Loucy (cell line): ENCODE results near the gene TMEM270.
A peak's percentile ranks its signal among the peaks of the same experiment; 100 is the strongest.

Source experiments
- H2AFZ ChIP-seq: fragments of 200-600 bp; sonication (generic); 2 replicates; pipeline ENCODE4 v1.6.0; 2016; ENCODE audit warnings: antibody characterized with exemption, mild to moderate bottlenecking, low read length, moderate library complexity
- H3F3A ChIP-seq: fragments of 200-600 bp; 2 replicates; pipeline ENCODE4 v1.6.0; 2016; ENCODE audit warnings: antibody characterized with exemption, low read depth, mild to moderate bottlenecking
- H3K27me3 ChIP-seq: fragments of 200-600 bp; sonication (generic); 2 replicates; pipeline ENCODE4 v1.6.1; 2014; ENCODE audit warnings: low read length, mild to moderate bottlenecking; ENCODE audit not compliant: insufficient read depth, poor library complexity, severe bottlenecking
- H3K36me3 ChIP-seq: fragments of 200-600 bp; sonication (generic); 2 replicates; pipeline ENCODE4 v1.6.1; 2016; ENCODE audit warnings: low read length; ENCODE audit not compliant: insufficient read depth
- H3K4me1 ChIP-seq: fragments of 200-600 bp; sonication (generic); 2 replicates; pipeline ENCODE4 v1.5.1; 2014; ENCODE audit warnings: low read length, mild to moderate bottlenecking; ENCODE audit not compliant: insufficient read depth, poor library complexity, severe bottlenecking
- H3K4me2 ChIP-seq: fragments of 200-600 bp; sonication (generic); 2 replicates; pipeline ENCODE4 v1.6.0; 2014; ENCODE audit warnings: antibody characterized with exemption, low read length, low read depth, mild to moderate bottlenecking; ENCODE audit not compliant: poor library complexity, severe bottlenecking
- H3K4me3 ChIP-seq: fragments of 200-600 bp; sonication (generic); 2 replicates; pipeline ENCODE4 v1.5.1; 2014; ENCODE audit warnings: low read length, mild to moderate bottlenecking, mixed read lengths; ENCODE audit not compliant: poor library complexity, severe bottlenecking
- H3K79me2 ChIP-seq: fragments of 200-600 bp; sonication (generic); 2 replicates; pipeline ENCODE4 v1.6.1; 2014; ENCODE audit warnings: low read length; ENCODE audit not compliant: insufficient read depth
- H3K9ac ChIP-seq: fragments of 200-600 bp; sonication (generic); 2 replicates; pipeline ENCODE4 v1.6.0; 2014; ENCODE audit warnings: mild to moderate bottlenecking, low read depth, low read length, moderate library complexity; ENCODE audit not compliant: poor library complexity, severe bottlenecking
- H3K9me2 ChIP-seq: fragments of 200-600 bp; sonication (generic); replicated peaks from 2 replicates; pipeline ENCODE4 v1.6.1; 2016; ENCODE audit warnings: low read depth, low read length, mixed read lengths
- H3K9me3 ChIP-seq: fragments of 200-600 bp; sonication (generic); 2 replicates; pipeline ENCODE4 v1.6.1; 2014; ENCODE audit warnings: mild to moderate bottlenecking, antibody characterized with exemption, low read length, low read depth; ENCODE audit not compliant: insufficient read depth
- H4K20me1 ChIP-seq: fragments of 200-600 bp; sonication (generic); 2 replicates; pipeline ENCODE4 v1.6.0; 2014; ENCODE audit warnings: antibody characterized with exemption, low read length, mild to moderate bottlenecking; ENCODE audit not compliant: insufficient read depth, poor library complexity, severe bottlenecking
- EZH2phosphoT487 ChIP-seq: fragments of 200-600 bp; IDR thresholded peaks from 2 replicates; pipeline ENCODE4 v1.6.1; 2018; ENCODE audit warnings: antibody characterized with exemption, mild to moderate bottlenecking, moderate library complexity, borderline replicate concordance
- TF ChIP-seq, protein P1 (sequence below): fragments of 200-600 bp; sonication (generic); conservative IDR thresholded peaks from 2 replicates; pipeline ENCODE4 v1.5.1; 2014; ENCODE audit warnings: mild to moderate bottlenecking, antibody characterized with exemption, low read length

The TMEM270 gene

DNA sequence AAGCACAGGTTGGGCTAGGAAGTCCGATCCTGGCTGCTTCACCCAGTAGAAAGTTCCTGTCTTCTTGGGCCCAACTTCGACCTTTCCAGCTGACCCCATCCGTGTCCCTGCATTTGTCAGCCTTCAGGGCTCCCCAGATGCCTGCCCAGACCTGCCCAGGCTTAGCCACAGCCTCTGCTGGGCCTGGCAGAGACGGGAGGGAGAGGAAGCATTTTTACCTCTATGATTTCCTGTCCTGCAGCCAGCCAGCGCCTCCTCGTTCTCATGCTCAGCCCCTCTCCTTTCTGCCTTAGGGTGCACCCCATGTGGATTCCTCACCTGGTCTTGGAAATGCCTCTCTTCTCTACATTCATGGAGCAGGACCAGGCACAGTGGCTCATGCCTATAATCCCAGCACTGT is 22.3 kb upstream of the TMEM270 start:
- H3K27me3 ChIP-seq, result no peaks in the 10 kb centered on the region
- H3K9me2 ChIP-seq, result no peaks in the 10 kb centered on the region
- TF ChIP-seq EZH2phosphoT487, result no peak
- H3K4me2 ChIP-seq, result peak overlapping the region; percentile 37
- peaks cover 17% of the 10 kb centered on the region for H3K4me1 ChIP-seq
- no peaks in the 10 kb centered on the region for H3K79me2 ChIP-seq
- H2AFZ ChIP-seq, result no peak overlapping the region
- peak overlapping the region; percentile 60 for H3K9ac ChIP-seq
- H3K4me3 ChIP-seq, result no peak overlapping the region
- H4K20me1 ChIP-seq, result no peaks in the 10 kb centered on the region
- no peaks in the 10 kb centered on the region for H3F3A ChIP-seq
- H3K9me3 ChIP-seq, result no peaks in the 10 kb centered on the region
- no peaks in the 10 kb centered on the region for H3K36me3 ChIP-seq

GRCh38 chr7:73839290-73839689 is 21.7 kb upstream of the TMEM270 start:
- Histone ChIP-seq H3K9me3 (no peaks in the 10 kb centered on the region), H3F3A (no peaks in the 10 kb centered on the region), H3K36me3 (no peaks in the 10 kb centered on the region), H3K9me2 (no peaks in the 10 kb centered on the region), H3K4me3 (no peak overlapping the region), H2AFZ (no peak overlapping the region), H3K9ac (no peak overlapping the region), H4K20me1 (no peaks in the 10 kb centered on the region), H3K27me3 (no peaks in the 10 kb centered on the region), H3K4me1 (peaks cover 17% of the 10 kb centered on the region), H3K79me2 (no peaks in the 10 kb centered on the region), H3K4me2 (no peak overlapping the region)
- TF ChIP-seq, protein P1, sequence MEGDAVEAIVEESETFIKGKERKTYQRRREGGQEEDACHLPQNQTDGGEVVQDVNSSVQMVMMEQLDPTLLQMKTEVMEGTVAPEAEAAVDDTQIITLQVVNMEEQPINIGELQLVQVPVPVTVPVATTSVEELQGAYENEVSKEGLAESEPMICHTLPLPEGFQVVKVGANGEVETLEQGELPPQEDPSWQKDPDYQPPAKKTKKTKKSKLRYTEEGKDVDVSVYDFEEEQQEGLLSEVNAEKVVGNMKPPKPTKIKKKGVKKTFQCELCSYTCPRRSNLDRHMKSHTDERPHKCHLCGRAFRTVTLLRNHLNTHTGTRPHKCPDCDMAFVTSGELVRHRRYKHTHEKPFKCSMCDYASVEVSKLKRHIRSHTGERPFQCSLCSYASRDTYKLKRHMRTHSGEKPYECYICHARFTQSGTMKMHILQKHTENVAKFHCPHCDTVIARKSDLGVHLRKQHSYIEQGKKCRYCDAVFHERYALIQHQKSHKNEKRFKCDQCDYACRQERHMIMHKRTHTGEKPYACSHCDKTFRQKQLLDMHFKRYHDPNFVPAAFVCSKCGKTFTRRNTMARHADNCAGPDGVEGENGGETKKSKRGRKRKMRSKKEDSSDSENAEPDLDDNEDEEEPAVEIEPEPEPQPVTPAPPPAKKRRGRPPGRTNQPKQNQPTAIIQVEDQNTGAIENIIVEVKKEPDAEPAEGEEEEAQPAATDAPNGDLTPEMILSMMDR, result no peak
- no peak for TF ChIP-seq EZH2phosphoT487

DNA sequence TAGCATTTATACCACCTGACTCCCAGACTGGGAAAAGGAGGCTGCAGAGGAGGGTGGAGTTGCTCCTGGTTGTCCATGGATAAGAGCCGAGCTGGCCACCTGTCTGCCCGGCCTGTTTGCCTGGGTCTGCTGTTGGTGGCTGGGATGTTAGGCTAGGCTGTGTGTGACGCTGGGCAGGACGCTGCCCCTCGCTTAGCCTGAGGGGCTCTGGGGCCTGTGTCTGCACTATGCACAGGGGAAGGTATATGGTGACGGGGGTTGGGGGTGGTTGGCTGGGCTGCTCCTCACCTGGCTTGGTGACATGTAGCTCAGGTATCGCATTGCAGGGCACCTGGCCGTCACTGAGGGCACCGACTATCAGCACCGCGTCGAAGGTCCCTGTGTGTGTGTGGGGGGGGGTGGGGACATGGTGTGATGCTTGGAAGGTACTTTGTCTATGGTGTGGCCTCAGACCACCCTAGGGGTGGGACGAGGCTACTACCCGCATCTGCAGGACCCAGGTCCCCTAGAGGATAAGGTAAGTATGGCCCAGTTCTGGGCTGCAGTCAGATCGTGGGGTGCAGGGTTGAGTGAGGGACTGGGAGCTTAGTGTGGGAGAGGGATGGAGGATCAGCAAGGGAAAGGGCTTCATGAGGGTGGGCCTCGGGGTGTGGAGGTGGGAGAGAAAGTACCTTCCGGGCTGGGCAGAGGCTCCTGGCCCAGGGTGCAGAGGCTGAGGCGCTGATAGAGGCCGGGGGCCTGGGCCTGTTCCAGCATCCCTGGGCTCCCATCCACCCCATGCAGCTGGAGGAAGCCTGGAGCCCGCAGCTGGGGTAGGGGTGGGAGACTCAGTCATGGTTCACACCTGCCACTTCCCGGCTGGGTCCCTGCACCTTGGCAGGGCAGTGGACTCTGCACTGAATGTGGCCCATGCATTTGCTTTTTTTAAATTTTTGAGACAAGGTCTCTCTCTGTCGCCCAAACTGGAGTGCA is 20.9 kb upstream of the TMEM270 start:
- no peak overlapping the region for H2AFZ ChIP-seq
- no peak overlapping the region for H3K9ac ChIP-seq
- no peaks in the 10 kb centered on the region for H3K9me2 ChIP-seq
- H3F3A ChIP-seq, result no peaks in the 10 kb centered on the region
- H3K4me2 ChIP-seq, result no peak overlapping the region
- no peaks in the 10 kb centered on the region for H4K20me1 ChIP-seq
- H3K36me3 ChIP-seq, result no peaks in the 10 kb centered on the region
- peaks cover 17% of the 10 kb centered on the region for H3K4me1 ChIP-seq
- no peak for TF ChIP-seq EZH2phosphoT487
- TF ChIP-seq, protein P1, result peak; percentile 51
- no peak overlapping the region for H3K4me3 ChIP-seq
- no peaks in the 10 kb centered on the region for H3K79me2 ChIP-seq
- H3K27me3 ChIP-seq, result no peaks in the 10 kb centered on the region
- no peaks in the 10 kb centered on the region for H3K9me3 ChIP-seq
